Ascending aorta (tissue), 2 donors: ENCODE data around the gene SERTAD2. TPM values are rescaled to one million over a fixed set of nuclear protein-coding genes. Genes with fewer than 3 reads are reported as not detected.

Experiments used
- DNase-seq, 2 donors: peaks; one replicate each; pipeline ENCODE4 v3.0.0-alpha.2; 2019; ENCODE audit warnings: low spot score in 2 of 2
- H3K27ac ChIP-seq, 2 donors: fragments of 200-600 bp; sonication (generic); one replicate each; pipeline ENCODE4 v1.5.1; 2016 to 2017; ENCODE audit warnings: mild to moderate bottlenecking in 1 of 2
- H3K27me3 ChIP-seq: fragments of 200-600 bp; sonication (generic); one replicate; pipeline ENCODE4 v1.5.1; 2017
- H3K36me3 ChIP-seq, 2 donors: fragments of 200-600 bp; sonication (generic); one replicate each; pipeline ENCODE4 v1.5.1; 2016
- H3K4me1 ChIP-seq, 2 donors: fragments of 200-600 bp; sonication (generic); one replicate each; pipeline ENCODE4 v1.5.1; 2016 to 2017; ENCODE audit warnings: mild to moderate bottlenecking in 1 of 2
- H3K4me3 ChIP-seq, 2 donors: fragments of 200-600 bp; sonication (generic); one replicate each; pipeline ENCODE4 v1.5.1; 2016 to 2017; ENCODE audit warnings: mild to moderate bottlenecking in 1 of 2
- H3K9me3 ChIP-seq, 2 donors: fragments of 200-600 bp; sonication (generic); one replicate each; pipeline ENCODE4 v1.5.1; 2016
- CTCF ChIP-seq, 3 experiments: fragments of 200-600 bp in 2 of 3; fragments of 450-650 bp in 1 of 3; sonication (generic) in 2 of 3; IDR thresholded peaks; one replicate each; pipeline ENCODE4 v1.5.1; 2016 to 2019; ENCODE audit warnings: antibody characterized with exemption in 3 of 3, mild to moderate bottlenecking in 1 of 3, moderate library complexity in 1 of 3
- intact Hi-C: fragments of 100-400 bp; cut with DNase I; formaldehyde crosslinking; loops from one replicate; pipeline ENCODE4 v1.15.1; 2023
- total RNA-seq: library from RNA; depleted of rRNA; stranded (reverse); fragments of >200 nt; gene quantifications from one replicate; pipeline ENCODE4 v1.1.0, GENCODE V29; 2016

The SERTAD2 gene
- total RNA-seq, 1 donor from 2014 or later, result 8.7 TPM

- DNase-seq, result no peak
- Histone ChIP-seq H3K9me3 (no peaks in the 10 kb centered on the region), H3K27me3 (no peaks in the 10 kb centered on the region), H3K36me3 (peaks cover 8 to 34% of the 10 kb centered on the region in 2 donors), H3K4me3 (no peak overlapping the region), H3K4me1 (no peaks in the 10 kb centered on the region), H3K27ac (no peak overlapping the region)
- intact Hi-C loops, result no loop called here
- TF ChIP-seq CTCF (IDR thresholded peaks at IDR 0.05), result no peak
Observed at GRCh38 chr2:64635976-64636911, 17.5 kb downstream of the SERTAD2 start.

GRCh38 chr2:64634345-64635267 lies 19.1 kb downstream of the SERTAD2 start:
- H3K27me3 ChIP-seq, result no peaks in the 10 kb centered on the region
- DNase-seq, result no peak
- no peak overlapping the region for H3K4me3 ChIP-seq
- no peaks in the 10 kb centered on the region for H3K4me1 ChIP-seq
- H3K27ac ChIP-seq, result no peak overlapping the region
- peaks cover 8 to 41% of the 10 kb centered on the region in 2 donors for H3K36me3 ChIP-seq
- intact Hi-C loops, result no loop called here
- no peaks in the 10 kb centered on the region for H3K9me3 ChIP-seq
- TF ChIP-seq CTCF (IDR thresholded peaks at IDR 0.05), result no peak

- no peak overlapping the region for H3K27ac ChIP-seq
- H3K9me3 ChIP-seq, result no peaks in the 10 kb centered on the region
- no peak overlapping the region for H3K4me3 ChIP-seq
- intact Hi-C loops, result no loop called here
- no peak for TF ChIP-seq CTCF (IDR thresholded peaks at IDR 0.05)
- no peaks in the 10 kb centered on the region for H3K27me3 ChIP-seq
- no peak for DNase-seq
- peaks cover 8 to 41% of the 10 kb centered on the region in 2 donors for H3K36me3 ChIP-seq
- no peaks in the 10 kb centered on the region for H3K4me1 ChIP-seq
Observed at GRCh38 chr2:64632835-64633819, 20.6 kb downstream of the SERTAD2 start.

GRCh38 chr2:64631771-64632170 lies 21.9 kb downstream of the SERTAD2 start:
- no peak for DNase-seq
- no peak for TF ChIP-seq CTCF (IDR thresholded peaks at IDR 0.05)
- H3K4me3 ChIP-seq, result no peak overlapping the region
- H3K27me3 ChIP-seq, result no peaks in the 10 kb centered on the region
- no peaks in the 10 kb centered on the region for H3K4me1 ChIP-seq
- H3K36me3 ChIP-seq, result peaks cover 8 to 41% of the 10 kb centered on the region in 2 donors
- no peak overlapping the region for H3K27ac ChIP-seq
- intact Hi-C loops, result no loop called here
- H3K9me3 ChIP-seq, result no peaks in the 10 kb centered on the region

GRCh38 chr2:64630752-64631151 lies 23.0 kb downstream of the SERTAD2 start:
- no peak overlapping the region for H3K4me3 ChIP-seq
- intact Hi-C loops, result no loop called here
- H3K36me3 ChIP-seq, result peaks cover 4 to 33% of the 10 kb centered on the region in 2 donors
- H3K27me3 ChIP-seq, result no peaks in the 10 kb centered on the region
- DNase-seq, result no peak
- no peaks in the 10 kb centered on the region for H3K9me3 ChIP-seq
- TF ChIP-seq CTCF (IDR thresholded peaks at IDR 0.05), result no peak
- no peak overlapping the region for H3K27ac ChIP-seq
- H3K4me1 ChIP-seq, result no peaks in the 10 kb centered on the region
